Hematopoietic multipotent progenitor cell treated with erythropoietin and hydrocortisone succinate and interleukin-3 and kit ligand, for 15 days (in vitro differentiated cells): ENCODE data around the gene MEF2C.
"Not testable (repeated sequence)": the region's sequence is repeated elsewhere in the genome, so short reads cannot be mapped to it uniquely, and the experiment has no call there.

ENCODE experiments used
- DNase-seq: peaks from one replicate; pipeline ENCODE4 v3.0.0-alpha.2; 2015; ENCODE audit warnings: low spot score

The MEF2C gene

GRCh38 chr5:88861231-88861630 is 21.8 kb downstream of the MEF2C start:
- DNase-seq = no peak

GRCh38 chr5:88860501-88860900 is 22.5 kb downstream of the MEF2C start:
- no peak for DNase-seq

- DNase-seq = no peak
Observed at GRCh38 chr5:88858392-88858791, 24.6 kb downstream of the MEF2C start.

GRCh38 chr5:88856381-88856780 is 26.6 kb downstream of the MEF2C start:
- DNase-seq = not testable (repeated sequence)

GRCh38 chr5:88854769-88855168 is 28.2 kb downstream of the MEF2C start:
- no peak for DNase-seq

- DNase-seq = no peak
Observed at GRCh38 chr5:88847420-88847819, 35.6 kb downstream of the MEF2C start.

GRCh38 chr5:88846434-88846833 is 36.5 kb downstream of the MEF2C start:
- no peak for DNase-seq

GRCh38 chr5:88845081-88845697 is 37.8 kb downstream of the MEF2C start:
- no peak for DNase-seq

GRCh38 chr5:88842784-88843183 is 40.2 kb downstream of the MEF2C start:
- DNase-seq = no peak

- DNase-seq = no peak
Observed at GRCh38 chr5:88841212-88841611, 41.8 kb downstream of the MEF2C start.

- no peak for DNase-seq
Observed at GRCh38 chr5:88840495-88840894, 42.5 kb downstream of the MEF2C start.

GRCh38 chr5:88839238-88839637 is 43.7 kb downstream of the MEF2C start:
- no peak for DNase-seq

GRCh38 chr5:88838500-88838899 is 44.5 kb downstream of the MEF2C start:
- no peak for DNase-seq

GRCh38 chr5:88837817-88838216 is 45.2 kb downstream of the MEF2C start:
- no peak for DNase-seq

GRCh38 chr5:88837222-88837621 is 45.8 kb downstream of the MEF2C start:
- DNase-seq = no peak

- DNase-seq = peak; percentile 41
Observed at GRCh38 chr5:88836195-88836838, 46.7 kb downstream of the MEF2C start.

GRCh38 chr5:88834499-88834898 is 48.5 kb downstream of the MEF2C start:
- no peak for DNase-seq

GRCh38 chr5:88834131-88834462 is 48.9 kb downstream of the MEF2C start:
- DNase-seq = no peak

GRCh38 chr5:88833371-88834130 is 49.4 kb downstream of the MEF2C start:
- no peak for DNase-seq

- DNase-seq = no peak
Observed at GRCh38 chr5:88831816-88832215, 51.2 kb downstream of the MEF2C start.

- DNase-seq = no peak
Observed at GRCh38 chr5:88830567-88830966, 52.4 kb downstream of the MEF2C start.

- DNase-seq = no peak
Observed at GRCh38 chr5:88829775-88830174, 53.2 kb downstream of the MEF2C start.

- no peak for DNase-seq
Observed at GRCh38 chr5:88829054-88829453, 53.9 kb downstream of the MEF2C start.
